ENCODE measurements around the gene UBASH3A. TPM values are rescaled to one million over a fixed set of nuclear protein-coding genes. Genes with fewer than 3 reads are reported as not detected.

The UBASH3A gene
- polyA plus RNA-seq, 3 donors = not detected

GRCh38 chr21:42373908-42374455, 29.7 kb upstream of the UBASH3A start:
- H3K4me3 ChIP-seq (replicated peaks in 1 of 3; ENCODE audit: low read depth in 2 of 3, low read length in 3 of 3) = no peak overlapping the region
- no peak overlapping the region for H3K27ac ChIP-seq (ENCODE audit: low read depth in 1 of 2, low read length in 2 of 2)
- H3K4me1 Mint-ChIP-seq = no peaks in the 10 kb centered on the region
- no peak overlapping the region for H2AFZ ChIP-seq (ENCODE audit: insufficient read depth, low read depth, low read length, poor library complexity, severe bottlenecking)
- H3K27ac Mint-ChIP-seq = no peak overlapping the region
- no peak overlapping the region for H3K9ac ChIP-seq (ENCODE audit: insufficient read depth, low read length, poor library complexity, severe bottlenecking)
- H3K9me3 ChIP-seq (replicated peaks in 1 of 2; ENCODE audit: control insufficient read depth in 1 of 2, insufficient read depth in 1 of 2, low read length in 2 of 2) = no peaks in the 10 kb centered on the region
- no peaks in the 10 kb centered on the region for H4K20me1 ChIP-seq (ENCODE audit: insufficient read depth, low read length)
- peaks cover 3 to 7% (median 7%) of the 10 kb centered on the region in 3 donors for H3K27me3 Mint-ChIP-seq (ENCODE audit: low read depth in 3 of 3)
- DNase-seq = no peak
- intact Hi-C loops (cut with micrococcal nuclease) = no loop called here
- no peak overlapping the region for H3K4me2 ChIP-seq (replicated peaks; ENCODE audit: extremely low read depth, low read length, poor library complexity, severe bottlenecking)
- H3K4me3 Mint-ChIP-seq = no peak overlapping the region
- H3K36me3 ChIP-seq (replicated peaks in 1 of 2; ENCODE audit: control insufficient read depth in 1 of 2, insufficient read depth in 2 of 2, low read length in 2 of 2) = no peaks in the 10 kb centered on the region
- 95% methylated on average over 16 of the region's 16 CpGs for WGBS (ENCODE audit: insufficient coverage)
- H3K27me3 ChIP-seq (ENCODE audit: control insufficient read depth in 2 of 2, insufficient read depth in 2 of 2, low read length in 2 of 2) = no peaks in the 10 kb centered on the region
- no peaks in the 10 kb centered on the region for H3K9me3 Mint-ChIP-seq
- no peaks in the 10 kb centered on the region for H3K79me2 ChIP-seq (ENCODE audit: insufficient read depth, low read length)
- no peak for TF ChIP-seq CTCF (IDR thresholded peaks at IDR 0.05)
- no peaks in the 10 kb centered on the region for H3K4me1 ChIP-seq (ENCODE audit: control insufficient read depth in 1 of 2, insufficient read depth in 2 of 2, low read length in 2 of 2)
- H3K36me3 Mint-ChIP-seq = no peaks in the 10 kb centered on the region

- no peak overlapping the region for H3K9ac ChIP-seq (ENCODE audit: insufficient read depth, low read length, poor library complexity, severe bottlenecking)
- no peak for DNase-seq
- intact Hi-C loops (cut with micrococcal nuclease) = no loop called here
- no peaks in the 10 kb centered on the region for H3K9me3 ChIP-seq (replicated peaks in 1 of 2; ENCODE audit: control insufficient read depth in 1 of 2, insufficient read depth in 1 of 2, low read length in 2 of 2)
- Mint-ChIP-seq H3K4me3 (no peak overlapping the region), H3K36me3 (no peaks in the 10 kb centered on the region), H3K9me3 (no peaks in the 10 kb centered on the region), H3K27ac (no peak overlapping the region), H3K27me3 (ENCODE audit: low read depth in 3 of 3) (peaks cover 3 to 7% (median 7%) of the 10 kb centered on the region in 3 donors), H3K4me1 (peaks cover 2% of the 10 kb centered on the region)
- H3K36me3 ChIP-seq (replicated peaks in 1 of 2; ENCODE audit: control insufficient read depth in 1 of 2, insufficient read depth in 2 of 2, low read length in 2 of 2) = no peaks in the 10 kb centered on the region
- no peaks in the 10 kb centered on the region for H3K27me3 ChIP-seq (ENCODE audit: control insufficient read depth in 2 of 2, insufficient read depth in 2 of 2, low read length in 2 of 2)
- no peak overlapping the region for H2AFZ ChIP-seq (ENCODE audit: insufficient read depth, low read depth, low read length, poor library complexity, severe bottlenecking)
- no peak overlapping the region for H3K4me2 ChIP-seq (replicated peaks; ENCODE audit: extremely low read depth, low read length, poor library complexity, severe bottlenecking)
- WGBS (ENCODE audit: insufficient coverage) = 100% methylated on average over 3 of the region's 7 CpGs
- no peaks in the 10 kb centered on the region for H4K20me1 ChIP-seq (ENCODE audit: insufficient read depth, low read length)
- TF ChIP-seq CTCF (IDR thresholded peaks at IDR 0.05) = no peak
- no peaks in the 10 kb centered on the region for H3K4me1 ChIP-seq (ENCODE audit: control insufficient read depth in 1 of 2, insufficient read depth in 2 of 2, low read length in 2 of 2)
- H3K27ac ChIP-seq (ENCODE audit: low read depth in 1 of 2, low read length in 2 of 2) = no peak overlapping the region
- H3K79me2 ChIP-seq (ENCODE audit: insufficient read depth, low read length) = no peaks in the 10 kb centered on the region
- no peak overlapping the region for H3K4me3 ChIP-seq (replicated peaks in 1 of 3; ENCODE audit: low read depth in 2 of 3, low read length in 3 of 3)
These were observed 29.2 kb upstream of the UBASH3A start for GRCh38 chr21:42374457-42374856.
